ENCODE data around the gene WDFY2. TPM values are rescaled to one million over a fixed set of nuclear protein-coding genes. Genes with fewer than 3 reads are reported as not detected.

WDFY2 gene
- total RNA-seq, 2 experiments from 2014 or later = 5.8 to 6.4 TPM

DNA sequence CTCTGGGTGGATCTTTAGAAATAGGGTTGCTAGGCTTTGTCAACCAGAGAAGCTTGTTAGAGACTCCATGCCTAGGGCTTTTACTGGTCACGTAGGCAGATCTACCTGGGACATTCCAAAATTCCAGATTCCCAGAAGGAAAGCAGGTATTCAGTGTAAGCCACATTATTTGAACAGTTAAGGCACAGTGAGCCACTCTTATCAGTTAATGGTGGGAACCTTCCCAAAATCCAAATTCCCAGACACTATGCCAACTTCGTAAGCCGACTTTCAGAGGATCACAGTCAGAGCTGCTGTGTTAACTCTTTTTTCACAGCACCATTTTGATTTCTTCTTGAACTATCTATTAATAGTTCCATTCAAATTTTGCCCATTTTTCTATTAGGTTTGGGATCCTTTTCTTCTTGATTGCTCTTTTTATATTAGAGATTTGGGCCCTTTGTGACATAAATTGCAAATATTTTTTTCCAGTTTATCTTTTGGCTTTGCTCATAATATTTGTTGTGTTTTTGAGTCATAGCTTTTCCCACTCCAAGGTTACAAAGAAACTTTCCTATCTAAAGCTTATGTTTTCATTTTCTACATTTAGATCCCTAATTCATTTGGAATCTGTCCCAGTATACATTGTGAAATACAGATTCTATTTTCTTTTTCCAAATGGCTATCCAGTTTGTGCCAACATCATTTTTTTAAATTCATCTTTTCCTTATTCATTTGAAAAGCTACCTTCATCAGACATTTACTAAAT lies 142.4 kb downstream of the WDFY2 start:
- CTCF ChIA-PET = no interaction called here
- POLR2A ChIA-PET = no interaction called here

DNA sequence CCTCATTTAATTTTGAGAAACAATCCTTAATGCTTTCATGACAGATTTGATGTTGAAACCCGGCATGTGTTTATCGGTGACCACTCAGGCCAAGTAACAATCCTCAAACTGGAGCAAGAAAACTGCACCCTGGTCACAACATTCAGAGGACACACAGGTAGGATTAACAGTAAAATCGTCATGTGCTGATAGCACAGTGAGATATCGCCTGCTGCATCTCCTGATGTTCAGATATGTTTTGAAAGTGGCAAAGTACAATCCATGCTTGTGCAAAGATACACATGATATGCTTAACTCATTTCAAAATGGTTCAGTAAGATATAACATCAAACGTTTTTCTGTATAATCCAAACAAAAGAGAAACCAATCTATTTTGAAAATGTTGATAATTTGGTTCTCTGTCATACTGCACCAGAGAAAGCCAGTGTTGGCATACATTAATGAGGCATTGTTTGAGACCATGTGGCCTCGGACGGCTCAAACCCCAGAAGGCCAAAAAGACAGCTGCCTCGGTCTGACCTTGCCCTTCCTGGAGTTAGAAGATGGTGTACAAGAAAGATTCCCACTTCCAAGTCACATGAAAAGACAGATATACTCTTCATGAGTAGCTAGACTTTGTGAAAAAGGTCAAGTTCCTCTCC lies 143.5 kb downstream of the WDFY2 start:
- ChIA-PET POLR2A (no interaction called here), CTCF (no interaction called here)

GRCh38 chr13:51728275-51728673 lies 144.0 kb downstream of the WDFY2 start:
- CTCF ChIA-PET = no interaction called here
- POLR2A ChIA-PET = no interaction called here

- POLR2A ChIA-PET = interaction anchor here (0.6 kb wide), 1 partner anchor 155 kb away, joined by 4 read pairs; no protein-coding TSS in a partner anchor
- CTCF ChIA-PET = no interaction called here
Observed at GRCh38 chr13:51728972-51729371, 144.7 kb downstream of the WDFY2 start.

GRCh38 chr13:51729866-51730553 lies 145.7 kb downstream of the WDFY2 start:
- POLR2A ChIA-PET = no interaction called here
- CTCF ChIA-PET = no interaction called here

DNA sequence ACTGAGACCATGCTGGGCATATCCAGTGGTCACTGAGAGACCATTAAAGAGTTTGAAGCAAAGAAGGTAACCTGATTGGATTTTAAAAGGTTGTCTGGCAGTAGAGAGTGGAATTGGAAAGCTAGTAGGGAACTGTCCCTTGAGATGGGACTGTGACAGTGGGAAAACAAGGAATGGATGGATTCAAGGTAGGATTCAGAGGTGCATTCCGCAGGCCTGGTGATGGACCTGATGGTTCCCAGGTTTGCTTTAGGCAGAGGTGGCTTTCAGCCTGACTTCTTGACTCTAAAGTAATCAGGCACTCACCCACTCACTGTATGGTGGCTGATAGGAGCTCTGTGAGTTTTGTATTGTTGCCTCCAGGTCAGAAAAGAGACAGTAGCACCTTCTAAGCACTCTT lies 146.7 kb downstream of the WDFY2 start:
- POLR2A ChIA-PET = no interaction called here

DNA sequence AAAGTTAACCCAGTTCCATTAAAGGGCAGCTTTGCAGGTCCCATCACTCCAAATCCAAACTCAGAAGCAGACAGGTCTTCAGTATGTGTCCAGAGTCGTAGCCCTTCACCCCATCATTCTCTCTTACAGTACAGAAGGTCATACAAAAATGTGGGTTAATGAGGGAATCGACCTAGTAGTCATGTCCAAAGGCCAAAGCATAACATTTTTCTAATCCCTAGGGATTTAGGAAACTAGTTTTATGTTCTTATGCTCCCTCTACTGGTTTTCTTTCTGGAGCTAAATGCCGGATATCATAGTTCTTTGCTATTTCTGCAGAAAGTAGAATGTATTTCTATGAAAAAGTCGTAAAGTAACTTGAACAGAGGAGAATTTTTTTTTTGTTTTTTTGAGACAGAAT lies 147.5 kb downstream of the WDFY2 start:
- ChIA-PET POLR2A (no interaction called here), CTCF (interaction anchor here (1.0 kb wide), 1 partner anchor 29 kb away, joined by 3 read pairs; no protein-coding TSS in a partner anchor)

More for the DNA sequence above, 146.7 kb downstream of the WDFY2 start:
- CTCF ChIA-PET = no interaction called here

DNA sequence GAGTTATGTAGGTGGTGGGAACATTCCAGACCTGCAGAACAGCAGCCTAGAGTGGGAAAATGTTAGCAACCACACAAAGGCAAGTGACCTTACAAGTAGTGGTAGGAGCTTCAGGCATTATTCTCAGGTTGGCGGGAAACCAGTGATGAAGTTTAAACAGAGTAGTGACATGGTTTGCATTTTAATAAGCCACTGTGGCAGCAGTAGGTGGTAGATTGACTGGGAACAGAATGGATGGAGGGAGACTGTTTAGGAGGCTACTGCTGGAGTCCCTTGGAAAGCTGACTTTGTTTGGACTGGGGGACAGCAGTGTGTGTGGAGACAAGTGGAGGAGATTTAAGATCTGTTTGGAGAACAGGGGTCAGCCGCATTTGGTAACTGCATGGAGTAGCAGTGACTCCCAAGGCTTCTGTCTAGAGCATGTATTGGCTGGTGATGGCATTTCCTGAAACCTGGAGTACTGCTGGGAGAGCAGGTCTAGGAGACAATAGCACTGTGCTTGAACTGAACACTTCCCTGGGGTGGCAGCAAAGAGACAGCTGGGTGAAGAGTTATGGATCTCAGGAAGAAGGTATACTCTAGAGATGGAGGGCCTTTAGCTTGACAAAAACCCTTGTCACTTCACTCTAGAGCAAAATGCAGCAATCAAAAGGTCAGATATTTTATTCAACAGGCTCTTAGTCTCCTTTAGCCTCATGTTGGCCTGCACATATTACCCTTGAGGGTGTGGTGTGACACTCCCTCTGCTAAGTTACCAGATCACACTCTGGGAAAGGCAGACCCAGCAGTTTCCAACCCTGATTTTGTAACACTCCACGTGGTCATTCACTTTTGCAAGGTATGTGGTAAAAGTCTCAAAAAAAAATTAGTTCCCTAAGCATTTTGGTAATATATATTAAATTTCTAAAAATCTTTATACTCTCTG lies 149.4 kb downstream of the WDFY2 start:
- POLR2A ChIA-PET = no interaction called here
- CTCF ChIA-PET = no interaction called here

DNA sequence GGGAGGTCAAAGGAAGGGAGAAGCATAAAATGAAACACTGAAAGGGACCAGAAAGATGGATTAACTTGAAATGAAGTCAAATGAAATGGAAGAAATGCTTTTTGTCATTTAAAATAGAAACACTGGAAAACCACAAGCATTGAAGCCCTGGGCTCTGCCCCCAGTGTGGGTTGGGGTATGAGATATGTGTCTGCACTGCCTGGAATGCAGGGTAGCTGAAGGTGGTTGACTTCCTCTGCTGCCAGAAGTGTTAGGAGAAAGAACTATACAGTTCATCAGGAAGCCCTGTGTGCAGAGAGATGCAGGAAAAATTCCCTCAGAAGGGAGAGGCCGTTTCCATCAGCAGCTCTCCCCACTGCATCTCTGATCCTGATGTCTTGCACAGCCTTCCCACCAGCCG lies 150.5 kb downstream of the WDFY2 start:
- POLR2A ChIA-PET = no interaction called here

DNA sequence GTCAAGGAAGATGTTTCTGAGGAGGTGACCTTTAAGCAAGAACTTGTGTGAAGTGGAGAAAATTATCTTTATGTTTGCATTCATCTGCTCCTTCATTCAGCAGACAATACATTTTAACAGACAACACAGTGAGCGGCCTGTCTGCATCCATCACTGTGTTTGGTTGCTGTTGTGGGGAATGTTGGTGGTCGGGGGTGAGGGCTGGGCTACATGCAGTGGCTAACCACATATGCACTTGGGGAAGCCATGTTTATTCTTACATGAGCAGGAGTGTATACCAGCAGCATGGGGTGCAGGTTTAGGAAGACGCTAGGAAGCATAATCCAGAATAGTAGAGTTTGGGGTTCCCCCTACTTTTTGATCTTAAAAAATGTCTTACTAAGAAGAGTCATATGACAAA lies 153.3 kb downstream of the WDFY2 start:
- ChIA-PET CTCF (no interaction called here), POLR2A (interaction anchor here (0.7 kb wide), 1 partner anchor 144 kb away, joined by 3 read pairs; no protein-coding TSS in a partner anchor)

More for the DNA sequence above, 150.5 kb downstream of the WDFY2 start:
- CTCF ChIA-PET = no interaction called here

- CTCF ChIA-PET = interaction anchor here (1.1 kb wide), 1 partner anchor 456 kb away, joined by 3 read pairs; no protein-coding TSS in a partner anchor
- POLR2A ChIA-PET = no interaction called here
Observed at GRCh38 chr13:51738226-51738905, 154.1 kb downstream of the WDFY2 start.

GRCh38 chr13:51739027-51739764 lies 154.9 kb downstream of the WDFY2 start:
- CTCF ChIA-PET = interaction anchor here (1.1 kb wide), 1 partner anchor 455 kb away, joined by 3 read pairs; no protein-coding TSS in a partner anchor
- POLR2A ChIA-PET = no interaction called here

DNA sequence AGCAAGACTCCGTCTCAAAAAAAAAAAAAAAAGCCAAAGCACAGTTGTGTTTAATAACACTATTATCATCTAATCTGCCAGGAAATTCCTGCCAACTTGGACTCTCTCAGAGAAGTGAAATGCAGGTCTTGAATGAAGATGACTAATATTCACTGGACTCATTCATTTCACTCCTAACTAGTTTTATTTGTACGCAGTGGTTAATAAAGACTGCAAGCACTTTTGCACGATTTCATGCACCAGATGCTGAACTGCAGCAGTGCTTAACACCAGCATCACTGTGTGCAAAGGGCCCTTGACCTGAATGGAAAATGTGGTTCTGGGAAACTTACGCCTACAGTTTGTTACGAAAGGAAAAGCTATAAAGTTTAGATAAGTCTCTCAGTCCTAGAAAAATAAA lies 156.4 kb downstream of the WDFY2 start:
- POLR2A ChIA-PET = no interaction called here
- CTCF ChIA-PET = interaction anchor here (0.8 kb wide), 1 partner anchor 1974 kb away, joined by 3 read pairs; no protein-coding TSS in a partner anchor

- ChIA-PET CTCF (interaction anchor here (1.5 kb wide), 1 partner anchor 56 kb away, joined by 4 read pairs; no protein-coding TSS in a partner anchor), POLR2A (no interaction called here)
Observed at GRCh38 chr13:51742031-51742430, 157.8 kb downstream of the WDFY2 start.

DNA sequence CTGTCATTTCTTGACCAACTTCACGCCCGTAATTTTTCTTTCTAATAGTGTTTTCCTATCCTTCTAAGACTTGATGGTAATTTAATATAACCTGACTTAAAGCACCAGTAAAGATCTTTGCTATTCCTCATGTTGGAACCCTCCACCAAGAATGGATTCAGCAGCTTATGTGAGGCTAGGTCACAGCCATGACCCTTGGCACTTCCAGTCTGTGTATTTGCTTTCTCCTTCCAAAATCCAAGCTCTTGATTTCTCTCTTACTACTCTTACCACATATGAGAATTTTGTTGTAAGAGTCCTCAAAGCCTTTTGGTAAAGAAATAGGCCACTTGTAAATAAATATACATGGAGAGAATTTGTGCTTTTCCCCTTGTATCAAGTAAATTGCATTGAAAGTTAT lies 158.3 kb downstream of the WDFY2 start:
- POLR2A ChIA-PET = no interaction called here
- CTCF ChIA-PET = interaction anchor here (1.5 kb wide), 1 partner anchor 56 kb away, joined by 4 read pairs; no protein-coding TSS in a partner anchor

DNA sequence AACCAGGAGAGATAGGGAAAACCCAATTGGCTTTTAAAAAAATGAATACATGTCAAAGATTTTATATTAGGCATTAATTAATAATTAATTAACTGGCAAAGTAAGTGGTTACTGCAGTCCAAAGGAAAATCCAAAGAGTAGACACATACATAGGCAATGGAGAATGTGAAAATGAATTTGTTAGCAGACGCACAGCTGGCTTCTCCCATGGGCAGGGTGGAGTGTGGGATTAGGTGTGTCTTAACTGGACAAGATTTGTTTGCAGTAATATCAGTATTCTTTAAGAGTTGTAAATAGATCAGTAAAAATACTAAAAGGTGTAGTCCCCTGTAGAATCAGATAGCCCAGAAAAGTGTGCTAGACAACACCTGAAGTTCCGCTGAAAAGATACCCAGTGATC lies 161.0 kb downstream of the WDFY2 start:
- POLR2A ChIA-PET = no interaction called here
- CTCF ChIA-PET = no interaction called here

GRCh38 chr13:51746802-51747201 lies 162.5 kb downstream of the WDFY2 start:
- CTCF ChIA-PET = no interaction called here
- POLR2A ChIA-PET = no interaction called here
